GM12873 (cell line): ENCODE results near the gene SNRK.

Experiments
- CTCF ChIP-seq: IDR thresholded peaks from 2 replicates; pipeline ENCODE4 v1.5.1; 2012; ENCODE audit warnings: low read depth, mild to moderate bottlenecking, moderate library complexity, low read length, control low read depth; ENCODE audit not compliant: insufficient read depth; ENCODE audit errors: missing control alignments

SNRK gene

GRCh38 chr3:43323541-43323940, 37.2 kb downstream of the SNRK start:
- no peak for TF ChIP-seq CTCF

GRCh38 chr3:43326891-43327581, 40.7 kb downstream of the SNRK start:
- no peak for TF ChIP-seq CTCF

- no peak for TF ChIP-seq CTCF
These were observed 41.2 kb downstream of the SNRK start for GRCh38 chr3:43327582-43327979.

GRCh38 chr3:43328653-43329052, 42.3 kb downstream of the SNRK start:
- TF ChIP-seq CTCF, result no peak

- no peak for TF ChIP-seq CTCF
These were observed 44.6 kb downstream of the SNRK start for GRCh38 chr3:43330981-43331380.

- TF ChIP-seq CTCF, result no peak
These were observed 45.0 kb downstream of the SNRK start for GRCh38 chr3:43331381-43331780.

GRCh38 chr3:43334976-43335375, 48.6 kb downstream of the SNRK start:
- no peak for TF ChIP-seq CTCF
